Activated T-helper 2 cell treated with anti-CD3 and anti-CD28 coated beads, Interferon-gamma antibody, Interleukin-2, Interleukin-4, amounts not matched to agents 10 μg/mL and 5 μg/mL and 100 μg/mL, durations not matched to agents 14 hours and 24 hours and 36 hours (primary cell): ENCODE results near the gene RELA. TPM values are rescaled to one million over a fixed set of nuclear protein-coding genes. Genes with fewer than 3 reads are reported as not detected.

Source experiments
- DNase-seq: peaks from one replicate; pipeline ENCODE4 v3.0.0; 2021; ENCODE audit warnings: low spot score
- H3K27ac Mint-ChIP-seq: one replicate; pipeline ENCODE4 v1.8.0; 2021; ENCODE audit warnings: mixed read lengths
- H3K27me3 Mint-ChIP-seq: one replicate; pipeline ENCODE4 v1.8.0; 2021; ENCODE audit warnings: low read depth, mixed read lengths
- H3K36me3 Mint-ChIP-seq: one replicate; pipeline ENCODE4 v1.8.0; 2021; ENCODE audit warnings: low read depth, mixed read lengths
- H3K4me1 Mint-ChIP-seq: one replicate; pipeline ENCODE4 v1.8.0; 2021; ENCODE audit warnings: low read depth, mixed read lengths
- H3K4me3 Mint-ChIP-seq: one replicate; pipeline ENCODE4 v1.8.0; 2021; ENCODE audit warnings: low read depth, mild to moderate bottlenecking, moderate library complexity, mixed read lengths
- H3K9me3 Mint-ChIP-seq: one replicate; pipeline ENCODE4 v1.8.0; 2021; ENCODE audit warnings: mixed read lengths
- intact Hi-C: fragments of 100-400 bp; cut with micrococcal nuclease; formaldehyde crosslinking; loops from one replicate; pipeline ENCODE4 v1.15.1; 2023
- total RNA-seq: library from RNA; stranded (reverse); gene quantifications from 2 replicates; pipeline ENCODE4 v1.2.3, GENCODE V29; 2022

Gene RELA
- total RNA-seq, 1 donor from 2014 or later = 89.3 TPM

- no peaks in the 10 kb centered on the region for H3K27me3 Mint-ChIP-seq
- H3K9me3 Mint-ChIP-seq = no peaks in the 10 kb centered on the region
- peaks cover 39% of the 10 kb centered on the region for H3K36me3 Mint-ChIP-seq
- intact Hi-C loops = no loop called here
- no peak for DNase-seq
- H3K27ac Mint-ChIP-seq = peak overlapping the region; percentile 90
- H3K4me1 Mint-ChIP-seq = peaks cover 16% of the 10 kb centered on the region
- peak overlapping the region; percentile 98 for H3K4me3 Mint-ChIP-seq
Measured at GRCh38 chr11:65617136-65617850, 45.4 kb downstream of the RELA start.

GRCh38 chr11:65616575-65617001 lies 46.1 kb downstream of the RELA start:
- DNase-seq = peak; percentile 31
- no peaks in the 10 kb centered on the region for H3K27me3 Mint-ChIP-seq
- peak overlapping the region; percentile 98 for H3K4me3 Mint-ChIP-seq
- H3K9me3 Mint-ChIP-seq = no peaks in the 10 kb centered on the region
- H3K36me3 Mint-ChIP-seq = peaks cover 41% of the 10 kb centered on the region
- intact Hi-C loops = no loop called here
- peaks cover 20% of the 10 kb centered on the region for H3K4me1 Mint-ChIP-seq
- H3K27ac Mint-ChIP-seq = peak overlapping the region; percentile 90

- Mint-ChIP-seq H3K27me3 (no peaks in the 10 kb centered on the region), H3K4me1 (peaks cover 21% of the 10 kb centered on the region), H3K9me3 (no peaks in the 10 kb centered on the region), H3K4me3 (peak overlapping the region; percentile 98), H3K36me3 (peaks cover 42% of the 10 kb centered on the region), H3K27ac (peak overlapping the region; percentile 94)
- intact Hi-C loops = loop anchor here (1.0 to 2.0 kb wide), 7 partner anchors 27 to 652 kb away; partner anchors contain the start of genes RAB1B, RELA and ZNRD2
- DNase-seq = no peak
Measured at GRCh38 chr11:65615950-65616574, 46.7 kb downstream of the RELA start.

GRCh38 chr11:65615229-65615949 lies 47.3 kb downstream of the RELA start, which contains the start of gene PCNX3:
TSS of gene PCNX3 (plus strand) at chr11:65615776. CDS start at chr11:65616312, 536 bp downstream.
- DNase-seq = peak; percentile 100
- Mint-ChIP-seq H3K27ac (peak within 1 kb of the TSS; percentile 94), H3K27me3 (no peaks in the 10 kb centered on the region), H3K4me1 (peaks cover 27% of the 10 kb centered on the region), H3K9me3 (no peaks in the 10 kb centered on the region), H3K36me3 (peaks cover 46% of the 10 kb centered on the region), H3K4me3 (peak within 1 kb of the TSS; percentile 98)
- intact Hi-C loops = loop anchor here (1.0 to 2.0 kb wide), 7 partner anchors 27 to 653 kb away; partner anchors contain the start of genes RAB1B, RELA and ZNRD2

GRCh38 chr11:65613091-65613928 lies 49.4 kb downstream of the RELA start:
- peaks cover 49% of the 10 kb centered on the region for H3K36me3 Mint-ChIP-seq
- peak overlapping the region; percentile 92 for H3K4me3 Mint-ChIP-seq
- no peaks in the 10 kb centered on the region for H3K27me3 Mint-ChIP-seq
- H3K9me3 Mint-ChIP-seq = no peaks in the 10 kb centered on the region
- DNase-seq = peak; percentile 21
- intact Hi-C loops = no loop called here
- peak overlapping the region; percentile 63 for H3K27ac Mint-ChIP-seq
- peaks cover 39% of the 10 kb centered on the region for H3K4me1 Mint-ChIP-seq

GRCh38 chr11:65612691-65613090 lies 50.0 kb downstream of the RELA start:
- Mint-ChIP-seq H3K9me3 (no peaks in the 10 kb centered on the region), H3K4me3 (peak overlapping the region; percentile 92), H3K27ac (peak overlapping the region; percentile 79), H3K27me3 (no peaks in the 10 kb centered on the region), H3K4me1 (peaks cover 39% of the 10 kb centered on the region), H3K36me3 (peaks cover 55% of the 10 kb centered on the region)
- no peak for DNase-seq
- intact Hi-C loops = no loop called here

GRCh38 chr11:65611758-65612603 lies 50.7 kb downstream of the RELA start:
- Mint-ChIP-seq H3K36me3 (peaks cover 54% of the 10 kb centered on the region), H3K9me3 (no peaks in the 10 kb centered on the region), H3K27ac (peak overlapping the region; percentile 79), H3K4me3 (peak overlapping the region; percentile 92), H3K27me3 (no peaks in the 10 kb centered on the region), H3K4me1 (peaks cover 36% of the 10 kb centered on the region)
- DNase-seq = no peak
- intact Hi-C loops = no loop called here

- Mint-ChIP-seq H3K27ac (peak overlapping the region; percentile 22), H3K9me3 (no peaks in the 10 kb centered on the region), H3K4me1 (peaks cover 29% of the 10 kb centered on the region), H3K36me3 (peaks cover 54% of the 10 kb centered on the region), H3K4me3 (peak overlapping the region; percentile 92), H3K27me3 (no peaks in the 10 kb centered on the region)
- DNase-seq = no peak
- intact Hi-C loops = no loop called here
Measured at GRCh38 chr11:65611028-65611757, 51.5 kb downstream of the RELA start.

GRCh38 chr11:65610404-65610803 lies 52.3 kb downstream of the RELA start:
- H3K4me1 Mint-ChIP-seq = peaks cover 29% of the 10 kb centered on the region
- H3K9me3 Mint-ChIP-seq = no peaks in the 10 kb centered on the region
- H3K4me3 Mint-ChIP-seq = no peak overlapping the region
- no peaks in the 10 kb centered on the region for H3K27me3 Mint-ChIP-seq
- peaks cover 61% of the 10 kb centered on the region for H3K36me3 Mint-ChIP-seq
- DNase-seq = no peak
- intact Hi-C loops = no loop called here
- peak overlapping the region; percentile 42 for H3K27ac Mint-ChIP-seq

- H3K4me3 Mint-ChIP-seq = no peak overlapping the region
- H3K9me3 Mint-ChIP-seq = no peaks in the 10 kb centered on the region
- H3K27me3 Mint-ChIP-seq = no peaks in the 10 kb centered on the region
- no peak for DNase-seq
- intact Hi-C loops = no loop called here
- peaks cover 29% of the 10 kb centered on the region for H3K4me1 Mint-ChIP-seq
- peaks cover 67% of the 10 kb centered on the region for H3K36me3 Mint-ChIP-seq
- H3K27ac Mint-ChIP-seq = peak overlapping the region; percentile 21
Measured at GRCh38 chr11:65609665-65610064, 53.1 kb downstream of the RELA start.

GRCh38 chr11:65609229-65609628 lies 53.5 kb downstream of the RELA start:
- intact Hi-C loops = no loop called here
- no peak overlapping the region for H3K4me3 Mint-ChIP-seq
- H3K27ac Mint-ChIP-seq = peak overlapping the region; percentile 21
- H3K4me1 Mint-ChIP-seq = peaks cover 29% of the 10 kb centered on the region
- no peaks in the 10 kb centered on the region for H3K9me3 Mint-ChIP-seq
- H3K36me3 Mint-ChIP-seq = peaks cover 71% of the 10 kb centered on the region
- no peak for DNase-seq
- H3K27me3 Mint-ChIP-seq = no peaks in the 10 kb centered on the region
